Activated T-helper 1 cell treated with anti-CD3 and anti-CD28 coated beads, Interleukin-2, amount 50 U/mL, for 16 hours (primary cell): ENCODE data around the gene VWA3B.
"Not testable (repeated sequence)": the region's sequence is repeated elsewhere in the genome, so short reads cannot be mapped to it uniquely, and the experiment has no call there.

Experiments
- DNase-seq, 2 donors: peaks; one replicate each; pipeline ENCODE4 v3.0.0-alpha.2; 2020; ENCODE audit warnings: low read depth in 1 of 2, low spot score in 1 of 2

The VWA3B gene

GRCh38 chr2:98296440-98296839 lies 209.5 kb downstream of the VWA3B start:
- no peak for DNase-seq

- no peak for DNase-seq
Observed at GRCh38 chr2:98297817-98298682, 211.1 kb downstream of the VWA3B start.

- no peak for DNase-seq
Observed at GRCh38 chr2:98298683-98299164, 211.8 kb downstream of the VWA3B start.

GRCh38 chr2:98299211-98299905 lies 212.4 kb downstream of the VWA3B start:
- DNase-seq: no peak

GRCh38 chr2:98300141-98300874 lies 213.3 kb downstream of the VWA3B start:
- no peak for DNase-seq

DNA sequence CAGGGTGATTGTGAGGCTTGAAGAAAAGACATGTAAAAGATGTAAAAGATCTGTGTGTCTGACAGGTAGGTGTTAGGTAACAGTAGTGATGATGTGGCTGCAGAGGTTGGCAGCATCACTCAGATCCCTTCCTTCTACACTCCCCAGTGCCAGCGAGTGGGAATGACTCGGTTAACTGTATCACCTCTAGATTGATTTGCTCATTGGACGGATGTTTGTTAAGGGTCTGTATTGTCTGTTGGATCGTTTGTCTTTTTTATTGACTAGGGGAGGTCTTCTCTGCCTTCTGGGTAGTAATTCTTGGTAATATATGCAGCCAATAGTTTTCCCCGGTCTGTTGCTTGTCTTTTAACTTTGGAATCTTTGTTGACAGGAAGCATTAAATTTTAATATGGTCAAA lies 214.5 kb downstream of the VWA3B start:
- no peak for DNase-seq

GRCh38 chr2:98307131-98307696 lies 220.2 kb downstream of the VWA3B start:
- not testable (repeated sequence) for DNase-seq

- DNase-seq: no peak
Observed at GRCh38 chr2:98308068-98308467, 221.1 kb downstream of the VWA3B start.

GRCh38 chr2:98308532-98308931 lies 221.6 kb downstream of the VWA3B start:
- DNase-seq: no peak

- no peak for DNase-seq
Observed at GRCh38 chr2:98309580-98309979, 222.6 kb downstream of the VWA3B start.

GRCh38 chr2:98310010-98310409 lies 223.0 kb downstream of the VWA3B start:
- DNase-seq: no peak

DNA sequence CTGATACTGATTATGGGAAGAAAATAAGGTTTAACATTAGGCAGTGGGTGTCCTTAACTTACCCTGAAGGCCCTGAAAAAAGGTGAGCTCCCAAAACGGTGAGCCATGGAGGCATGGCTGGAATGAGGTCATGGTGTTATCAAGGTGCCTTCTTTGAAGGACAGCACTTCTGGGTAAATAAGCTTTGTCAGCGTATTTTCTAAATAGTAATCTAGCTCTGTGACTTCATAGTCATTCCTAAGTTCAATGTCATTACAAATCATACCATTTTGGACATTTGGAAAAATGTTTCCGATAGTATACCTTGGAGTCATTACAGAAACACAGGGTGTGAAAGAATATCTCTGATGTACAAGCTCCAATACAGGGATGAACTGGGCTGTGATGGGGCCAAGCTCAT lies 224.1 kb downstream of the VWA3B start:
- DNase-seq: no peak

DNA sequence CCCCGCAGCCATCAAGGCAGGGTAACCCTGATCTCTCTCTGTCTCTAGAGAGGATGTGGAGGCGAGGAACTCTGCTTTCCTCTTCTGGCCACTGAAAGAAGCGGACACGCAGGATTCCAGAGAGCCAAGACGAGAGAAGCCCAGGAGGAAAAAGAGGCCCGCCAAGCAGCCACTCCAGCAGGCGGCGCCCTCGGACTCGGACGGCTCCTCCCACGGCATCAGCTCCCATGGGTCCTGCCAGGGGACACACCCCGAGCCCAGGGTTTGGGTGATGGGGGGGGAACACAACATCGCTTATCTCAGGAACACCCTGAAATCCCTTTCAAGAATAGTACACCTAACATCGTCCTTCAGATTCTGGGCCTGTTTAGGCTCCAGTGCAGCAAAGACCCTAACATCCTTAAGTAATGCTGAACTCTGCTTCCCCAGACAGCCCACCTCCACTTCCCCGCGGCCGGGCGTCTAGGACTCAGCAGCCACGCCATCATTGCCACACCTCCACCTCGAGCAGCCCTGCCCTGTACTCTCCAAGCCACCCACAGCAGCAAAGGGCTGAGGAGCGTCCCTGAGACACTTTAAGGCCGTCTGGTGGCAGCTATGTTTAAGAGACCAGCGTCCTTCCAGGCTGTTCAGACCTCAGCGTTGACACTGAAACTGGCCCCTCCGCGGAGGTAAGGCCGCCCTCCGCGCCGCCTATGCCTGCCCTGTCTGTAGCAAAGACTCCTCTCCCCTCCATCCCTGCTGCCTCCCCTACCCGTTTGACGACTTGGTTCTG lies 225.0 kb downstream of the VWA3B start:
- no peak for DNase-seq

GRCh38 chr2:98313492-98314250 lies 226.7 kb downstream of the VWA3B start:
- no peak for DNase-seq

GRCh38 chr2:98314251-98314650 lies 227.3 kb downstream of the VWA3B start:
- DNase-seq: no peak

- no peak for DNase-seq
Observed at GRCh38 chr2:98315957-98316356, 229.0 kb downstream of the VWA3B start.

DNA sequence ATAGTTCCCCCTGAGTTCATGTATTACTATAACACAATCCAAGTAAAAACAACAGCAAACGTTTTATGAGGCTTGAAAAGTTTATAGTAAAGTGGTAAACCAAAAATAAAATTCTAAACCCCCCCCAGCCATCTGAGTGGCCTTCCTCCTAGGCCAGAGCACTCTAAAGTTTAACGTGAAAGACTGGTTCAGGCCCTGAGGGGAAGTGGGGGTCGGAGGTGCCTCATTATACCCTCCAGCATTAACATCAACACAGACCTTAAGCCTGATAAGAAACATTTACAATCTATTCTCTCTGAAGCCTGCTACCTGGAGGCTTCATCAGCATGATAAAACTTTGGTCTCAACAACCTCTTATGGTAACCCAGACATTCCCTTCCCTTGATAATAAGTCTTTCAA lies 230.2 kb downstream of the VWA3B start:
- no peak for DNase-seq

DNA sequence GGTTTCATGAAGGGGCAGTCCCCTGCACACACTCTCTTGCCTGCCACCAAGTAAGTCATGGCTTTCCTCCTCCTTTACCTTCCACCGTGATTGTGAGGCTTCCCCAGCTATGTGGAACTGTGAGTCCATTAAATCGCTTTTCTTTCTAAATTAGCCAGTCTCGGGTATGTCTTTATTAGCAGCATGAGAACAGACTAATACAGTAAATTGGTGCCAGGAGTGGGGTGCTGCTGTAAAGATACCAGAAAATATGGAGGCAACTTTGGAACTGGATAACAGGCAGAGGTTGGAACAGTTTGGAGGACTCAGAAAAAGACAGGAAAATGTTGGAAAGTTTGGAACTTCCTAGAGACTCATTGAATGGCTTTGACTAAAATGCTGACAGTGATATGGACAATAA lies 233.2 kb downstream of the VWA3B start:
- DNase-seq: not testable (repeated sequence)

- DNase-seq: no peak
Observed at GRCh38 chr2:98324181-98324580, 237.2 kb downstream of the VWA3B start.

DNA sequence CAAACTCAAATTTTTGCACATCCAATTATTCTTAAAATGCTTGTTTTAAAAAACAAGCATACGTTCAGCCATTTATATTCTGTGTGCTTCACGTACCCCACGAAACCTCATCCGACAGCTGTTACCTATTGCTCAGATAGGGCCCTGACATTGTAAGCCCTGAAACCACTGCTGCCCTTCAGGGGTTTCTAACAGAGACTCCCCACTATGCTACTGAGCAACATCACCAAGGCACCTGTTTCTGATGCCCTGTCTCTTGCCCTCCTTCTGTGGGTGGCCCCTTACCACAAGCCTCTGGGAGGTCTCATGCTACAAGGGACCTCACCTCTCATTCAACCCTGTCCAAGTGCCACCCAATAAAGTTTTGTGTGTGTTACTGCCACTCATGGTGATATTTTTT lies 240.8 kb downstream of the VWA3B start:
- DNase-seq: no peak
